ENCODE results near the gene LDB2.

GRCh38 chr4:16655111-16655510, 243.3 kb downstream of the LDB2 start:
- TF ChIP-seq, protein P1, sequence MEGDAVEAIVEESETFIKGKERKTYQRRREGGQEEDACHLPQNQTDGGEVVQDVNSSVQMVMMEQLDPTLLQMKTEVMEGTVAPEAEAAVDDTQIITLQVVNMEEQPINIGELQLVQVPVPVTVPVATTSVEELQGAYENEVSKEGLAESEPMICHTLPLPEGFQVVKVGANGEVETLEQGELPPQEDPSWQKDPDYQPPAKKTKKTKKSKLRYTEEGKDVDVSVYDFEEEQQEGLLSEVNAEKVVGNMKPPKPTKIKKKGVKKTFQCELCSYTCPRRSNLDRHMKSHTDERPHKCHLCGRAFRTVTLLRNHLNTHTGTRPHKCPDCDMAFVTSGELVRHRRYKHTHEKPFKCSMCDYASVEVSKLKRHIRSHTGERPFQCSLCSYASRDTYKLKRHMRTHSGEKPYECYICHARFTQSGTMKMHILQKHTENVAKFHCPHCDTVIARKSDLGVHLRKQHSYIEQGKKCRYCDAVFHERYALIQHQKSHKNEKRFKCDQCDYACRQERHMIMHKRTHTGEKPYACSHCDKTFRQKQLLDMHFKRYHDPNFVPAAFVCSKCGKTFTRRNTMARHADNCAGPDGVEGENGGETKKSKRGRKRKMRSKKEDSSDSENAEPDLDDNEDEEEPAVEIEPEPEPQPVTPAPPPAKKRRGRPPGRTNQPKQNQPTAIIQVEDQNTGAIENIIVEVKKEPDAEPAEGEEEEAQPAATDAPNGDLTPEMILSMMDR (IDR thresholded peaks at IDR 0.05) = no peak
- TF ChIP-seq POLR2AphosphoS5 (IDR thresholded peaks at IDR 0.05) = no peak

Measured in breast epithelium (tissue), 3 donors.